Fibroblast of skin of right quadriceps (primary cell): ENCODE results near the gene CHST11.

Source experiments
- DNase-seq: peaks from one replicate; pipeline ENCODE4 v3.0.0-alpha.2; 2013

Gene CHST11

GRCh38 chr12:104588047-104588920 is 131.5 kb downstream of the CHST11 start:
- DNase-seq: peak; percentile 74

GRCh38 chr12:104588921-104589590 is 132.3 kb downstream of the CHST11 start:
- no peak for DNase-seq

- no peak for DNase-seq
Measured at GRCh38 chr12:104590022-104590421, 133.3 kb downstream of the CHST11 start.

- DNase-seq: no peak
Measured at GRCh38 chr12:104591257-104591885, 134.6 kb downstream of the CHST11 start.

GRCh38 chr12:104593482-104593881 is 136.7 kb downstream of the CHST11 start:
- no peak for DNase-seq

GRCh38 chr12:104596134-104596799 is 139.5 kb downstream of the CHST11 start:
- peak; percentile 90 for DNase-seq

GRCh38 chr12:104596898-104597843 is 140.4 kb downstream of the CHST11 start:
- DNase-seq: no peak

DNA sequence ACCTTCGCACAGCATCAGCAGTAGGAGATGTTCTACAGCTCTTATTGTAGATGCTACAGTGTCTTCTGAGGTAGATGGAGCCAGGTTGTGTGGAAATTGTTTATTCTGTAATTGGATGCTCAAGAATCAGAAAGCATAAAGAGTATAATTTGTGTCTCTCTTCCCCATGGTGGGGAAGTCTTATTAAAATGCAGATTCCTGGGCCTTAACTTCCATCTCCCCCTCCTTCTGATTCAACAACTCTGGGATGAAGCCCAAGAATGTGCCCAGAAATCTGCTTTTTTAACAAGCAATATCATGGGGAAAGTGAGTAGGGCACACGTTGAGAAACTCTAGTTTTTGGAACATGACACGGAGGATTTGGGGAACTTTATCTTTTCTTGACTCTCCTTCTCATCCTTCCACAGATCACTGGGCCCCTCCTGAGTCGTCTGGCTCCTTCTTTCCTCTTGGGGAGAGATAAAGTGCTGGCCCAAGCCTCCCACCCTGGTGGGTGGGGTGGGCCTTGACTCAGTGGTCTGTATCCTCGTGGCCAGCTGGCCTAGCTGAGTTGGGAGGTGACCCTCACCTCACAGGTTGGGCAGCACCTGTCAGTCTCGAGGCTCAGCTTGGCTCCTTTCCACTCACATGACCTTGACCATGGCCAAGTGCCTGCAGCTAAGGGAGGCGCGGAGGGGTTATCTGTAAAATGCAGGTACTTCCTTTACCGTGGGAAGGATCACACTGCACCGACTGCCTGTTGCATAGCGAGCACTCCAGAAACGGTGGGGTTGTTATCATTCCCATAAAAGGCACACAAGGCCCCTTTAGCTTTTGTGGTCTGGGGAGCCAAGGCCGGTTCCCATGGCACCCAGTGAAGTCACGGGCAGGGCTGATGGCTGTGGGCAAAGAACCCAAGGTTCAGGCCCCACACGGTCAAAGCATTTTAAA is 141.9 kb downstream of the CHST11 start:
- DNase-seq: no peak

DNA sequence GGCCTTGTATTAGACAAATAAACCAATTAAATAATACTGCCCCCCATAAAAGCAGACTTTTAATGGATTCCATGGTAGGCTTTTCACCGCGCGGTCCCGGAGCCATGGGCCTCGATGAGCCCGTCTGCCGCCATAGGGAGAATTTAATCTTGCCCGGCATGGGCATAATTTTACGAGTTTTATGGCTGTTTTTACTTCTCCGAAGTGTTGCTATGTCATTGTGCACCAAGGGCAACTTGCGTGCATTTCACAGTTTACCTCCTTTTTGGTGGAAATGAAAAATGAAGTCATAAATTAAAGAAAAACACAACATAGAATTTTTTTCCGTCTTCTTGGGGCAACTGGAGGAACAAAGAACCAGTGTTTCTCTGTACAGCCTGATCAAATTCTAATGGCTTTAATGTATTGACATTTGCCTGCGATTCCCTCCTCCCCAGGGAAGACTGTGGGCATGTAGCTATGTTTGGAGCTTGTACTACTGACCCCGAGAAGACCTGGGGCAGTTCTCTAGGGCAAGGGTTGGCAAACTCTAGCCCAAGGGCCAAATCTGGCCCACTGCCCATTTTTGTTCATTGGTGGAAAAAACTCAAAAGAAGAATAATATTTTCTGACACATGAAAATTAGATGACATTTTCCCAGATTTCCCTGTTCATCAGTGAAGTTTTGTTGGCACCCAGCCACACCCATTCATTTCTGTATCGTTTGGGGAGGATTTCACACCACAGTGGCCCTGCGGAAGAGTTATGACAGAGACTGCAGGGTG is 142.7 kb downstream of the CHST11 start:
- no peak for DNase-seq

- DNase-seq: no peak
Measured at GRCh38 chr12:104600036-104600712, 143.4 kb downstream of the CHST11 start.

DNA sequence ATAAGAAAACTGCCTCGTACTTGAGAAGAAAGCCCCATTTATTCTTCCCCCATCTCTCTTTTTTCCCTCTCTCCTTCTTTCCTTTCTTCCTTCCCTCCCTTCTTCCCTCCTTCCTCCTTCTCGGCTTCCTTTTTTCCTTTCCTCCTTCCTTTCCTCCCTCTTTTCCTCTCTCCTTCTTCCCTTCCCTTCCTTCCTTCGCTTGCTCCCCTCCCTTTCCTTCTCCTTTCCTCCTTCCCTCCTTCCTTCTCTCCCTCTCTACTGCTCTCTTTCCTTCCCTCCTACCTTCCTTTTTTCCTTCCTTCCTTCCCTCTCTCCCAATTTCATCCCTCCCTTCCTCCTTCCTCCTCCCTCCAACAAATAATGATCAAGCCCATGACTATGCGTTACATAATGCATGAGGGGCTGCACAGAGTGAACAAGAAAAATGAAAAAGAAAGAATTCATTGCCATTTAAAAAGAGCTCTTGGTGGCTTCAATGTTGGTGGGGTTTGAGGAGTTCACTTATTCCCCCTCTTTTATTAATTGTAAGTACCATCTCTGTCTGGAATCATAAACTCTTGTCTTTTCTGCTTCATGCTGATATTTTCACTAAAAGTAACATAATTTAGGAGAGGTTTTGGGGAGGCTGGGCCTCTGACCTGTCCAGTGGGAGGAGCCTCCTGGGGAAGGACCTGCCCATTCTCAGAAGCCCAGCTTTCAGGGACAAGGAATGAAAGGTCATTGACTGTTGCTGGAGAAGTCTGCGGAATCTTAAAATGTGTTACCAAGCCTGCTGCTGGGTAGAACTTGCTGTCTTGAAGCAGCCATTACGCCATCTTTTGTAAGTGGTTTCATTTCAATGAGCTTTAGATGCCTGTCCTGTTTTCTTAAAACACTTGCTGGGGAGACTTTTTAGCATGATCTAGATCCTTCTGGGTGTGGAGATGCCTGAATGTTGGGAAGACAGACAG is 144.3 kb downstream of the CHST11 start:
- DNase-seq: no peak

DNA sequence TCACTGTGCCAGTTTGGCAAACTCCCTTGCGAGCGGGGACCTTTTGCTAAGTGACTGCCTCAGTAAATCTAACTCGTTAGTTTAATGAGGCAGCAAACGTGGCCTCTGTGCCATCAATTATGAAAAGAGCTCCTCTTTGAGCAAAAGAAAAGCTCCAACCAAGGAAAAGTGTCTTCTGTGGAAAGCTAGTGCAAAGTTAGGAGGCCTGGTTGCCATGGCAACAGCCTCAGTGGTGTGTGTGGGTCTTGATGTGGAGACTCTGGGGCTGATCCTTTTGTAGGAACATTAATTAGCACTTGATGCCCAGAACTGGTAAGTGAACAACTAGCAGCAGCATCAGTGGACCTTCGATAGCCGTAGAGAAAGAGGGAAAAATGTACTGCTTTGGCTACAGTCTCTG is 145.7 kb downstream of the CHST11 start:
- no peak for DNase-seq

GRCh38 chr12:104602896-104603295 is 146.1 kb downstream of the CHST11 start:
- no peak for DNase-seq

DNA sequence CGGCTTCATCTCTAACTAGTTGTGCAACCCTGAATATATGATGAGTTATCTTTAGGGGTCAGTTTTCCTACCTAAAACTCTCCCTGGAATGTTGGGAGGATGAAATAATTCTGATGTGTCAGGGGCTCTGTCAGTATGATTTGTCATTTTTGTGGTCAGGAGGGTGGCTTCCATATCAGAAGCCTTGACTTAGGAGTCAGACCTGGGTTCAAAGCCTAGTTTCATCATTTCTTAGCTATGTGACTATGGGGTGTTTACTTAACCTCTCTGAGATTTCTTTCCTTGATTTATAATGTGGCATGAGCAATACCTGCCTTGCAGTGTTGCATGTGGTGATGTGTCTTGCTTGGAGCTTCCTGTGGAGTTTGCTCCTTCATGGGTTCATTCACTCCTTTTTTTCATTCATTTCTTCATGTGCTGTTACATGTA is 146.8 kb downstream of the CHST11 start:
- peak; percentile 84 for DNase-seq

- DNase-seq: peak; percentile 93
Measured at GRCh38 chr12:104604070-104604994, 147.6 kb downstream of the CHST11 start.

- DNase-seq: no peak
Measured at GRCh38 chr12:104604995-104605675, 148.4 kb downstream of the CHST11 start.
